C4-2B (cell line): ENCODE results near the gene PGM3.

Experiments used
- ZFX ChIP-seq: fragments of 450-650 bp; IDR thresholded peaks from 2 replicates; pipeline ENCODE4 v1.6.1; 2017
- TF ChIP-seq, protein P1 (sequence below): fragments of 450-650 bp; conservative IDR thresholded peaks from 2 replicates; pipeline ENCODE4 v1.5.1; 2017; ENCODE audit warnings: mild to moderate bottlenecking

DNA sequence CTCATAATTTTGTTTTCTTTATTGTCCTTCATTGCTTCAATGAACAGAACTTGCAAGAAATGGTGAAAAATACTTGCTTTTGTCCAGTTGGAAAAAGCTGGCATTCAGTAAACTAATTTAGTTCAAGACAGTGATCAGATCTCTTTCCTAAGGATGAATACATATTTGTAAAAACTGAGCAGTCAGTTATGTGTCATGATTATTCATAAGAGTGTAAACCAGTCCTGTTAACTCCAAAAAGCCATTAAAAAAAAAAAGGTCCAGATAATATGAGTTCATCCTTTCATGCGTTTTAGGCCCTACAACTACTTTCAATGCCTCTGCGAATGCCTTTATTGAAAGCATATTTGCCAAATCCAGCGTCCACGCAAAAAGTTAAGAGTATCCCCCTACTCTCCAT, 609 bp downstream of the PGM3 start:
- TF ChIP-seq, protein P1, sequence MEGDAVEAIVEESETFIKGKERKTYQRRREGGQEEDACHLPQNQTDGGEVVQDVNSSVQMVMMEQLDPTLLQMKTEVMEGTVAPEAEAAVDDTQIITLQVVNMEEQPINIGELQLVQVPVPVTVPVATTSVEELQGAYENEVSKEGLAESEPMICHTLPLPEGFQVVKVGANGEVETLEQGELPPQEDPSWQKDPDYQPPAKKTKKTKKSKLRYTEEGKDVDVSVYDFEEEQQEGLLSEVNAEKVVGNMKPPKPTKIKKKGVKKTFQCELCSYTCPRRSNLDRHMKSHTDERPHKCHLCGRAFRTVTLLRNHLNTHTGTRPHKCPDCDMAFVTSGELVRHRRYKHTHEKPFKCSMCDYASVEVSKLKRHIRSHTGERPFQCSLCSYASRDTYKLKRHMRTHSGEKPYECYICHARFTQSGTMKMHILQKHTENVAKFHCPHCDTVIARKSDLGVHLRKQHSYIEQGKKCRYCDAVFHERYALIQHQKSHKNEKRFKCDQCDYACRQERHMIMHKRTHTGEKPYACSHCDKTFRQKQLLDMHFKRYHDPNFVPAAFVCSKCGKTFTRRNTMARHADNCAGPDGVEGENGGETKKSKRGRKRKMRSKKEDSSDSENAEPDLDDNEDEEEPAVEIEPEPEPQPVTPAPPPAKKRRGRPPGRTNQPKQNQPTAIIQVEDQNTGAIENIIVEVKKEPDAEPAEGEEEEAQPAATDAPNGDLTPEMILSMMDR: no peak
- TF ChIP-seq ZFX: no peak
